ENCODE measurements around the gene CDSN. TPM values are rescaled to one million over a fixed set of nuclear protein-coding genes. Genes with fewer than 3 reads are reported as not detected.

The CDSN gene
- total RNA-seq, 1 experiment from 2014 or later = 1.9 TPM

- Histone ChIP-seq H3K36me3 (ENCODE audit: low read depth) (no peaks in the 10 kb centered on the region), H3K9me3 (ENCODE audit: insufficient read depth, low read depth) (no peaks in the 10 kb centered on the region), H2AFZ (no peak overlapping the region), H3K79me2 (ENCODE audit: low read depth) (no peaks in the 10 kb centered on the region), H3K4me1 (replicated peaks; ENCODE audit: insufficient read depth) (peaks cover 12% of the 10 kb centered on the region), H3F3A (ENCODE audit: insufficient read depth, low read depth) (peaks cover 9% of the 10 kb centered on the region; the same call in 1 of the 2 replicates), H3K27me3 (ENCODE audit: insufficient read depth, low read depth) (no peaks in the 10 kb centered on the region), H3K9me2 (ENCODE audit: insufficient read depth) (no peaks in the 10 kb centered on the region), H3K4me3 (no peak overlapping the region), H4K20me1 (ENCODE audit: insufficient read depth) (no peaks in the 10 kb centered on the region), H3K27ac (no peak overlapping the region), H3K4me2 (no peak overlapping the region)
- DNase-seq = no peak
- intact Hi-C loops (cut with micrococcal nuclease; ENCODE audit: unreplicated experiment) = no loop called here
- POLR2A ChIA-PET (ENCODE audit: unreplicated experiment) = no interaction called here
- no TSS peak for BruUV-seq (replicated peaks)
- TF ChIP-seq CTCF (conservative IDR thresholded peaks at IDR 0.05) = peak; percentile 24; the same call in 1 of the 2 replicates
- TF ChIP-seq EZH2 (IDR thresholded peaks at IDR 0.05; ENCODE audit: low read depth) = no peak
- CTCF ChIA-PET = interaction anchor here (0.6 kb wide), 1 partner anchor 370 kb away, joined by 3 read pairs; no protein-coding TSS in a partner anchor
Observed at GRCh38 chr6:31083742-31084354, 36.4 kb downstream of the CDSN start.

- no TSS peak for BruUV-seq (replicated peaks)
- ChIA-PET CTCF (interaction anchor here (0.7 to 0.9 kb wide), 2 partner anchors 33 to 47 kb away, joined by 3 to 4 read pairs; no protein-coding TSS in a partner anchor), POLR2A (ENCODE audit: unreplicated experiment) (interaction anchor here (0.6 kb wide), 1 partner anchor 724 kb away, joined by 4 read pairs; no protein-coding TSS in a partner anchor)
- TF ChIP-seq CTCF (conservative IDR thresholded peaks at IDR 0.05) (no peak), EZH2 (IDR thresholded peaks at IDR 0.05; ENCODE audit: low read depth) (no peak)
- Histone ChIP-seq H3K79me2 (ENCODE audit: low read depth) (no peaks in the 10 kb centered on the region), H3K9me2 (ENCODE audit: insufficient read depth) (no peaks in the 10 kb centered on the region), H3K4me2 (no peak overlapping the region), H4K20me1 (ENCODE audit: insufficient read depth) (no peaks in the 10 kb centered on the region), H3K27me3 (ENCODE audit: insufficient read depth, low read depth) (no peaks in the 10 kb centered on the region), H3K9me3 (ENCODE audit: insufficient read depth, low read depth) (no peaks in the 10 kb centered on the region), H3F3A (ENCODE audit: insufficient read depth, low read depth) (peaks cover 5% of the 10 kb centered on the region; the same call in 1 of the 2 replicates), H3K36me3 (ENCODE audit: low read depth) (no peaks in the 10 kb centered on the region), H2AFZ (no peak overlapping the region), H3K27ac (no peak overlapping the region), H3K4me1 (replicated peaks; ENCODE audit: insufficient read depth) (peaks cover 6% of the 10 kb centered on the region; the same call in 1 of the 2 replicates), H3K4me3 (no peak overlapping the region)
- intact Hi-C loops (cut with micrococcal nuclease; ENCODE audit: unreplicated experiment) = no loop called here
- no peak for DNase-seq
Observed at GRCh38 chr6:31081872-31082271, 38.4 kb downstream of the CDSN start.

- DNase-seq = peak; percentile 46 to 64
- no peaks in the 10 kb centered on the region for H4K20me1 ChIP-seq (ENCODE audit: insufficient read depth)
- no peaks in the 10 kb centered on the region for H3K36me3 ChIP-seq (ENCODE audit: low read depth)
- no peaks in the 10 kb centered on the region for H3K4me1 ChIP-seq (replicated peaks; ENCODE audit: insufficient read depth)
- no peaks in the 10 kb centered on the region for H3F3A ChIP-seq (ENCODE audit: insufficient read depth, low read depth)
- H3K4me2 ChIP-seq = no peak overlapping the region
- ChIA-PET POLR2A (ENCODE audit: unreplicated experiment) (interaction anchor here (0.5 kb wide), 1 partner anchor 195 kb away, joined by 3 read pairs; the partner anchor contains the start of gene DDR1), CTCF (interaction anchor here (0.6 to 2.9 kb wide), 15 partner anchors 9 to 547 kb away, joined by 3 to 20 read pairs (median 4); partner anchors contain the start of genes GTF2H4 and PSORS1C1)
- intact Hi-C loops (cut with micrococcal nuclease; ENCODE audit: unreplicated experiment) = loop anchor here (2.0 kb wide), 2 partner anchors 113 to 165 kb away; partner anchors contain the start of gene VARS2
- no peak overlapping the region for H3K27ac ChIP-seq
- no peaks in the 10 kb centered on the region for H3K27me3 ChIP-seq (ENCODE audit: insufficient read depth, low read depth)
- TF ChIP-seq CTCF (conservative IDR thresholded peaks at IDR 0.05) (peak; percentile 90), EZH2 (IDR thresholded peaks at IDR 0.05; ENCODE audit: low read depth) (no peak)
- no TSS peak for BruUV-seq (replicated peaks)
- no peak overlapping the region for H3K4me3 ChIP-seq
- no peaks in the 10 kb centered on the region for H3K9me2 ChIP-seq (ENCODE audit: insufficient read depth)
- H3K9me3 ChIP-seq (ENCODE audit: insufficient read depth, low read depth) = no peaks in the 10 kb centered on the region
- no peaks in the 10 kb centered on the region for H3K79me2 ChIP-seq (ENCODE audit: low read depth)
- H2AFZ ChIP-seq = no peak overlapping the region
Observed at GRCh38 chr6:31079656-31080261, 40.5 kb downstream of the CDSN start.

Data from PC-9 (cell line).